GM21381 (cell line): ENCODE measurements around the gene SAMHD1.
"Not testable (repeated sequence)": the region's sequence is repeated elsewhere in the genome, so short reads cannot be mapped to it uniquely, and the experiment has no call there.

Source experiments
- ATAC-seq: cut with Tn5 transposase; IDR thresholded peaks from one replicate; pipeline ENCODE4 v1.9.1; 2021; ENCODE audit warnings: mild to moderate bottlenecking, moderate library complexity; ENCODE audit not compliant: unreplicated experiment

Gene SAMHD1

DNA sequence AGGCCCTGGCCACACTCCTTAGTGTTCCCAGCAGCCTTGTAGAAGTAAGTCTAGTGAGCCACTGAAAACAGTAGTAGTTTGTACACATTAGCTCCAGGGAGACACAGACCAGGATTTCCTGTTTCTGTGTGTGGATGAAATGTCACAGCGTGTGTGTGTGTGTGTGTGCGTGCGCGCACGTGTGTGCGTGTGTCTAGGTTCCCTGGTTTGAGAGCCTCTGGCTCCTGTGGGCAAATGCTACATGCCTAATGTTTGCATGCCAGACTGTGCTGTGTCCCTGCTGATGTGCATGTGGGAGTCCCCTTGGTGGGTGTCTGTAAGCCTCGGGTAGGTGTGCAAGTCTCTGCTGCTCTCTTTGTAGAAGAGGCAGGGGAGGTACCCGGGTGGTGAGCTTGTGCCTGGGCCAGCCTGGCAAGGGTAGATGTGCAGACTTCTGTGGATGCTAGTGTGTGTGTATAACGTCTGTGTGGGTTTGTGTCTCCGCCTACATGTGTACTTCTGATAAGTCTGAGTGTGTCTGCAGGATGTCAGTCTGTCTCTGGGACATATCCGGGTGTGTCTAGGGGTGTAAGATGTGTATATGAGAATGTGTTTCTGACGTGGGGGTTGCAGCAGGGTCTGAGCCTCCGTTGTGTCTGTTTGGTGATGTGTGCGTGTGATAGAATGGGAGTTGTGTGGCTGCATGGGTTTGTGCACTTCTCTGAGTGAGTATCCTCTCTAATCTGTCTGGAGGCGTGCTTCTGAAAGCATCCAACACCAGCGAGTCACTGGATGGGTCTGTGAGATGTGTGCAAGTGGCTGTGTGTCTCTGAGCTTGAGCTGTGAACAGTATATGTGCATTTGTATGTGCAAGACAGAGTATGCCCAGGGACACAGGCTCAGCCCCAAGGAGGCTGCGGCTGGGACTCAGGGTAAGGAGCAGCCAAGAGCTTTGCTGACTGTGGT lies 94.5 kb downstream of the SAMHD1 start:
- no peak for ATAC-seq

DNA sequence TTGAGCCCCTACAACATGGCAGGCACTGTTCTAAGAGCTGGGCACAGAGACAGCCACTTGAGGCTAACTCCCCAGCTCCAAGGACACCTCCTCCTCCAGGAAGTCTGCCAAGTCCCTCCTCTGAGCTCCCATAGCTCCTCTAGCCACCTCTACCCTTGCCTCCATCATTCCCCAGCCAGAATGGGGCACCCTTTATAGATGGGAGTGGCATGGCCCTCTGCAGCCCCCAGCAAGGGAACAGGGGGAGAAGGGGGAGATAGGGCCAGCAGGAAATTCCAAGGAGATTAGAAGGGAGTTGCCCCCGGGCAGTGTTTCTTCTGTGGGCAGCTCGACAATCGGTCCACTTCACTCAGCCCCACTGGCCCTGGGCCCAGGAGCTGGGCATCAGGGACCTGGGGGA lies 95.3 kb downstream of the SAMHD1 start:
- ATAC-seq: no peak

GRCh38 chr20:36855241-36855657 lies 96.3 kb downstream of the SAMHD1 start:
- no peak for ATAC-seq

GRCh38 chr20:36854348-36855240 lies 96.9 kb downstream of the SAMHD1 start:
- no peak for ATAC-seq

GRCh38 chr20:36852187-36852586 lies 99.3 kb downstream of the SAMHD1 start:
- ATAC-seq: no peak

DNA sequence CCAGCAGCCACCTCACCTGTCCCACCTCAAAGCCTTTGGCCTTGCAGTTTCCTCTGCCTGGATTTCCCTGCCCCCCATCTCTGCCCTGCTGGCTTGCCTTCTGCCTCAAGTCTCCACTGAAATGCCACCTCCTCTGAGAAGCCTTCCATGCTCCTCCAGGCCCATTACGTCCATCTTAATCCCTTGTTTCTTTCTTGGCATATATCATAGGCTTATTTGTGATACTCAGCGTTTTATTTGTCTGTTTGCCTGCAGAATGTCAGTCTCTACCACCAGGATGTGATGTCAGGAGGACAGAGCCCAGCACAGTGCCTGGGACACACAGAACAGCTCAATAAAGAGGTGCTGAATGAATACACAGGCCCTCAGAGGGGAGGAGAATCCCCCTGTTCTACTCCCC lies 100.0 kb downstream of the SAMHD1 start:
- no peak for ATAC-seq

GRCh38 chr20:36850759-36851158 lies 100.7 kb downstream of the SAMHD1 start:
- no peak for ATAC-seq

DNA sequence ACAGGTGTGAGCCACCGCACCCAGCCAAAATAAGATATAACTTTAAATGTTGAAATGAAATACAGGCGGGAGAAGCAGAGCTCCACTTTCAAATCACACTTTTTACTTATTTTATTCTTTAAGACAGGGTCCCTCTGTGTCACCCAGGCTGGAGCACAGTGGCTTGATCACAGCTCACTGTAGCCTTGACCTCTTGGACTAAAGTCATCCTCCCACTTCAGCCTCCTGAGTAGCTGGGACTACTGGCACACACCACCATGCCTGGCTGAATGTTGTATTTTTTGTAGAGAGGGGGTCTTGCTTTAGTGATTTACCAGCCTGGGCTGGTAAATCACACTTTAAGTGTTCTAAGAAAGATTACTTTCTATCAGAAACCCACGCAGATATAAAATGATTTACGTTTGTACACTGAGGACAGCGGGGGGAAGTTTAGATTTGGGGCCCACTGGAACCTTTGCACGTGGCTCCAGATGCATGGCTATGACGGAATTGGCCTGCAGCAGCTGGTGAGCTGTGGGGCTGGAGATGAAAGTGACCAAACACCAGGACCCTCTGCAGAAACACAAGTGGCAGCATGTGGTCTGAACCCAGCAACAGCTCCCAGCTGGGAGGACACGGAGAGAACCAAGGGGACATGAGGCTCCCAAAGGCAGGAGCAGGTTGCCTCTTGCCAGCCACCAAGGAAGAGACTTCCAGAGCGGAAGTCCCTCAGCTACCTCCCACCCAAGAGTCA lies 102.0 kb downstream of the SAMHD1 start:
- no peak for ATAC-seq

- no peak for ATAC-seq
Measured at GRCh38 chr20:36848677-36849076, 102.8 kb downstream of the SAMHD1 start.

- ATAC-seq: no peak
Measured at GRCh38 chr20:36848078-36848660, 103.3 kb downstream of the SAMHD1 start.

GRCh38 chr20:36847710-36848040 lies 103.8 kb downstream of the SAMHD1 start:
- no peak for ATAC-seq

DNA sequence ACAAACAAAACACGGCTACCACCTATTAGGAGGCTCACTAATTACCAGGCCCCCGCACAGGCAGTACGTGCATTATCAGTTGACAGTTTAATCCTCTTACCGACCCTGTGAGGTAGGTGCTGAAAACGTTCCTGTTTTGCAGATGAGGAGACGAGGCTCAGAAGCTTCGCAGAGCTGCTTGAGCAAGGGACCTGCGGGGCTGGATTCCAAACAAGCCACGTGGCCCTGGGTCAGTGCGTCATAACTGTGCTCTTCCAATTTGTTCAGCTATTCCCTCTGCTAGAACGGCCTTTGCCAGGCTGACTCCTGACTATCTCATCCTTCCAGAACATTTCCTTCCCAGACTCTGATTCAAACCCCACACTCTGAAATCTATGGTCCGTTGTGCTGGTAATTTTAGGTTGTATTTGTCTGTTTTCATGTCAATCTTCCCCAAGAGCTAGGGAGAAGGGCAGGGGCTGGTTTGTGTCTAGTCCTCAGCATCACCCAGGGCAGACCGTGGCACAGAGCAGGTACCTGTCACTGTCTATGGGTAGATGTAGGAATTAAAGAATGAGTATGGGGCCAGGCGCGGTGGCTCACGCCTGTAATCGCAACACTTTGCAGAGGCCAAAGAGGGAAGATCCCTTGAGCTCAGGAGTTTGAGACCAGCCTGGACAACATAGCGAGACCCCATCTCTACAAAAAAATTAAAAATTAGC lies 104.3 kb downstream of the SAMHD1 start:
- ATAC-seq: no peak

GRCh38 chr20:36845288-36845971 lies 106.1 kb downstream of the SAMHD1 start:
- no peak for ATAC-seq

- not testable (repeated sequence) for ATAC-seq
Measured at GRCh38 chr20:36841030-36841429, 110.5 kb downstream of the SAMHD1 start.
